GM23338 (cell line): Measurements from ENCODE around the gene KIR2DL4. TPM values are rescaled to one million over a fixed set of nuclear protein-coding genes. Genes with fewer than 3 reads are reported as not detected.

Source experiments
- ATAC-seq: fragments of 200-7000 bp; cut with Tn5 transposase; 3 replicates; pipeline ENCODE4 v1.9.1; 2020
- DNase-seq: peaks from one replicate; pipeline ENCODE4 v3.0.0-alpha.2; 2015; ENCODE audit warnings: low spot score
- H2AFZ ChIP-seq: fragments of 200-600 bp; sonication (generic); 2 replicates; pipeline ENCODE4 v1.8.0; 2016; ENCODE audit warnings: antibody characterized with exemption, mild to moderate bottlenecking, moderate library complexity
- H3F3A ChIP-seq: fragments of 200-600 bp; sonication (generic); replicated peaks from 2 replicates; pipeline ENCODE4 v1.8.0; 2017; ENCODE audit warnings: antibody characterized with exemption, mixed run types, low read depth
- H3K27ac ChIP-seq: fragments of 200-600 bp; sonication (generic); 2 replicates; pipeline ENCODE4 v1.6.1; 2016; ENCODE audit warnings: low read depth
- H3K27me3 ChIP-seq: fragments of 200-600 bp; sonication (generic); 2 replicates; pipeline ENCODE4 v1.8.0; 2016; ENCODE audit warnings: mild to moderate bottlenecking, mixed run types, moderate library complexity; ENCODE audit not compliant: insufficient read depth
- H3K36me3 ChIP-seq: fragments of 200-600 bp; sonication (generic); 2 replicates; pipeline ENCODE4 v1.8.0; 2016; ENCODE audit warnings: mild to moderate bottlenecking; ENCODE audit not compliant: insufficient read depth
- H3K4me1 ChIP-seq: fragments of 200-600 bp; sonication (generic); 2 replicates; pipeline ENCODE4 v1.8.0; 2016; ENCODE audit warnings: mild to moderate bottlenecking, moderate library complexity; ENCODE audit not compliant: insufficient read depth
- H3K4me2 ChIP-seq: fragments of 200-600 bp; sonication (generic); 2 replicates; pipeline ENCODE4 v1.7.1; 2017; ENCODE audit warnings: mixed run types
- H3K4me3 ChIP-seq: fragments of 200-600 bp; sonication (generic); 2 replicates; pipeline ENCODE4 v1.6.1; 2016; ENCODE audit warnings: mixed run types
- H3K79me2 ChIP-seq: fragments of 200-600 bp; sonication (generic); replicated peaks from 2 replicates; pipeline ENCODE4 v1.8.0; 2017; ENCODE audit warnings: mild to moderate bottlenecking; ENCODE audit not compliant: insufficient read depth
- H3K9me2 ChIP-seq: fragments of 200-600 bp; sonication (generic); 2 replicates; pipeline ENCODE4 v1.8.0; 2017; ENCODE audit not compliant: insufficient read depth
- H4K20me1 ChIP-seq: fragments of 200-600 bp; sonication (generic); replicated peaks from 2 replicates; pipeline ENCODE4 v1.8.0; 2017; ENCODE audit warnings: mild to moderate bottlenecking; ENCODE audit not compliant: insufficient read depth
- H3K27ac Mint-ChIP-seq: 2 replicates; pipeline ENCODE4 v1.8.0; 2020; ENCODE audit warnings: inconsistent platforms, mild to moderate bottlenecking, moderate library complexity, mixed read lengths
- H3K27me3 Mint-ChIP-seq: 3 replicates; pipeline ENCODE4 v1.8.0; 2022; ENCODE audit warnings: low read depth, mild to moderate bottlenecking, moderate library complexity, mixed read lengths, inconsistent platforms; ENCODE audit not compliant: insufficient read depth, poor library complexity
- H3K36me3 Mint-ChIP-seq: 3 replicates; pipeline ENCODE4 v1.8.0; 2021; ENCODE audit warnings: low read depth, mild to moderate bottlenecking, inconsistent platforms, moderate library complexity, mixed read lengths
- H3K4me1 Mint-ChIP-seq: 3 replicates; pipeline ENCODE4 v1.8.0; 2020; ENCODE audit warnings: mild to moderate bottlenecking, inconsistent platforms, mixed read lengths
- H3K4me3 Mint-ChIP-seq: 3 replicates; pipeline ENCODE4 v1.8.0; 2021; ENCODE audit warnings: moderate library complexity, mild to moderate bottlenecking, inconsistent platforms, mixed read lengths
- H3K9me3 Mint-ChIP-seq: 3 replicates; pipeline ENCODE4 v1.8.0; 2020; ENCODE audit warnings: moderate library complexity, mild to moderate bottlenecking, inconsistent platforms, mixed read lengths
- CREB1 ChIP-seq: fragments of 250-450 bp; sonication (Bioruptor Pico); IDR thresholded peaks from 2 replicates; pipeline ENCODE4 v1.5.0; 2020; ENCODE audit warnings: low read depth, mild to moderate bottlenecking, moderate library complexity
- CTCF ChIP-seq, 2 experiments: fragments of 200-600 bp in 1 of 2; sonication (generic) in 1 of 2; conservative IDR thresholded peaks; 2 replicates each; pipeline versions ENCODE4 v1.5.1 to v1.6.1; 2016 to 2017; ENCODE audit warnings: antibody characterized with exemption in 2 of 2, low read depth in 2 of 2, mild to moderate bottlenecking in 2 of 2, moderate library complexity in 1 of 2
- ETS1 ChIP-seq: IDR thresholded peaks from 2 replicates; pipeline ENCODE4 v1.6.1; 2016; ENCODE audit warnings: antibody characterized with exemption
- EZH2 ChIP-seq: fragments of 200-600 bp; sonication (generic); IDR thresholded peaks from one replicate; pipeline ENCODE4 v1.8.0; 2017; ENCODE audit warnings: antibody characterized with exemption, mild to moderate bottlenecking, low read depth; ENCODE audit not compliant: unreplicated experiment
- EZH2phosphoT487 ChIP-seq: fragments of 200-600 bp; sonication (generic); IDR thresholded peaks from one replicate; pipeline ENCODE4 v1.8.1; 2018; ENCODE audit warnings: antibody characterized with exemption; ENCODE audit not compliant: unreplicated experiment
- JUNB ChIP-seq: IDR thresholded peaks from one replicate; pipeline ENCODE4 v1.6.1; 2016; ENCODE audit warnings: antibody characterized with exemption; ENCODE audit not compliant: unreplicated experiment
- NANOG ChIP-seq: IDR thresholded peaks from 2 replicates; pipeline ENCODE4 v1.6.1; 2016; ENCODE audit warnings: antibody characterized with exemption, borderline replicate concordance
- POLR2AphosphoS5 ChIP-seq: IDR thresholded peaks from 2 replicates; pipeline ENCODE4 v1.6.1; 2016; ENCODE audit warnings: antibody characterized with exemption, low read depth
- REST ChIP-seq: IDR thresholded peaks from one replicate; pipeline ENCODE4 v1.6.1; 2018; ENCODE audit warnings: antibody characterized with exemption; ENCODE audit not compliant: unreplicated experiment
- STAT1 ChIP-seq: IDR thresholded peaks from one replicate; pipeline ENCODE4 v1.6.1; 2016; ENCODE audit warnings: antibody characterized with exemption; ENCODE audit not compliant: unreplicated experiment
- ZNF114 ChIP-seq: fragments of 250-450 bp; sonication (Bioruptor Pico); IDR thresholded peaks from 2 replicates; pipeline ENCODE4 v1.5.0; 2020; ENCODE audit warnings: mild to moderate bottlenecking, moderate library complexity
- ZNF331 ChIP-seq: fragments of 250-450 bp; sonication (Bioruptor Pico); IDR thresholded peaks from 2 replicates; pipeline ENCODE4 v1.5.0; 2020; ENCODE audit warnings: low read depth, mild to moderate bottlenecking, moderate library complexity
- polyA plus RNA-seq: library from polyadenylated mRNA; unstranded; fragments of >200 nt; fragmentation: Nextera tagmentation; extraction: Ambion mirVana; gene quantifications from 2 replicates; pipeline ENCODE4 v1.2.1, GENCODE V29; 2016
- total RNA-seq: library from RNA; depleted of rRNA; stranded (reverse); fragments of >200 nt; shearing (Covaris generic); gene quantifications from 2 replicates; pipeline ENCODE4 v1.2.3, GENCODE V29; 2014
- TF ChIP-seq, protein P1 (sequence below): fragments of 250-450 bp; sonication (Bioruptor Pico); IDR thresholded peaks from 2 replicates; pipeline ENCODE4 v1.5.0; 2020; ENCODE audit warnings: mild to moderate bottlenecking, moderate library complexity

KIR2DL4 gene
- total and polyA plus RNA-seq, 2 experiments from 2014 or later = not detected

DNA sequence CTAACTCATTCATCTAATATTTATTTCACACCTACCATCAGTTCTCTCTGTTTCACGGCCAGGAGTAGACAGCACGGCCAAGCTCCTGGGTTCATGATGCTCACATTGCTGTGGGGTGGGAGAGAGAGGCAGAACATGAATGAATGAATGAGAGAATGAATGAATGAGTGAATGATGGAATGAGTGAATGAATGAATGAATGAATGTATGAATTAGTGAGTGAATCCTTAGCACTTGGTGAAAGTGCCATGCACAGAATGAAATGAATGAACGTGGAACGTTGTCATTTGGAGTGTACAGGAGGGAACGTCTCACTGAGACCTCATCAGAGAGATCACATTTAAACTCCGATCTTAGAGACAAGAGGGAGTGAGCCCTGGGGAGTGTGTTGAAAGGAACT is 11.9 kb upstream of the KIR2DL4 start:
- TF ChIP-seq EZH2 = no peak
- TF ChIP-seq ETS1 = no peak
- no peak for TF ChIP-seq ZNF114 (CRISPR knock-in tag)
- TF ChIP-seq REST = no peak
- TF ChIP-seq EZH2phosphoT487 = no peak
- TF ChIP-seq JUNB = no peak
- TF ChIP-seq STAT1 = no peak
- TF ChIP-seq NANOG = no peak
- TF ChIP-seq CTCF (conservative IDR thresholded peaks at IDR 0.05; ENCODE audit: low read depth in 2 of 2) = no peak
- TF ChIP-seq, protein P1, sequence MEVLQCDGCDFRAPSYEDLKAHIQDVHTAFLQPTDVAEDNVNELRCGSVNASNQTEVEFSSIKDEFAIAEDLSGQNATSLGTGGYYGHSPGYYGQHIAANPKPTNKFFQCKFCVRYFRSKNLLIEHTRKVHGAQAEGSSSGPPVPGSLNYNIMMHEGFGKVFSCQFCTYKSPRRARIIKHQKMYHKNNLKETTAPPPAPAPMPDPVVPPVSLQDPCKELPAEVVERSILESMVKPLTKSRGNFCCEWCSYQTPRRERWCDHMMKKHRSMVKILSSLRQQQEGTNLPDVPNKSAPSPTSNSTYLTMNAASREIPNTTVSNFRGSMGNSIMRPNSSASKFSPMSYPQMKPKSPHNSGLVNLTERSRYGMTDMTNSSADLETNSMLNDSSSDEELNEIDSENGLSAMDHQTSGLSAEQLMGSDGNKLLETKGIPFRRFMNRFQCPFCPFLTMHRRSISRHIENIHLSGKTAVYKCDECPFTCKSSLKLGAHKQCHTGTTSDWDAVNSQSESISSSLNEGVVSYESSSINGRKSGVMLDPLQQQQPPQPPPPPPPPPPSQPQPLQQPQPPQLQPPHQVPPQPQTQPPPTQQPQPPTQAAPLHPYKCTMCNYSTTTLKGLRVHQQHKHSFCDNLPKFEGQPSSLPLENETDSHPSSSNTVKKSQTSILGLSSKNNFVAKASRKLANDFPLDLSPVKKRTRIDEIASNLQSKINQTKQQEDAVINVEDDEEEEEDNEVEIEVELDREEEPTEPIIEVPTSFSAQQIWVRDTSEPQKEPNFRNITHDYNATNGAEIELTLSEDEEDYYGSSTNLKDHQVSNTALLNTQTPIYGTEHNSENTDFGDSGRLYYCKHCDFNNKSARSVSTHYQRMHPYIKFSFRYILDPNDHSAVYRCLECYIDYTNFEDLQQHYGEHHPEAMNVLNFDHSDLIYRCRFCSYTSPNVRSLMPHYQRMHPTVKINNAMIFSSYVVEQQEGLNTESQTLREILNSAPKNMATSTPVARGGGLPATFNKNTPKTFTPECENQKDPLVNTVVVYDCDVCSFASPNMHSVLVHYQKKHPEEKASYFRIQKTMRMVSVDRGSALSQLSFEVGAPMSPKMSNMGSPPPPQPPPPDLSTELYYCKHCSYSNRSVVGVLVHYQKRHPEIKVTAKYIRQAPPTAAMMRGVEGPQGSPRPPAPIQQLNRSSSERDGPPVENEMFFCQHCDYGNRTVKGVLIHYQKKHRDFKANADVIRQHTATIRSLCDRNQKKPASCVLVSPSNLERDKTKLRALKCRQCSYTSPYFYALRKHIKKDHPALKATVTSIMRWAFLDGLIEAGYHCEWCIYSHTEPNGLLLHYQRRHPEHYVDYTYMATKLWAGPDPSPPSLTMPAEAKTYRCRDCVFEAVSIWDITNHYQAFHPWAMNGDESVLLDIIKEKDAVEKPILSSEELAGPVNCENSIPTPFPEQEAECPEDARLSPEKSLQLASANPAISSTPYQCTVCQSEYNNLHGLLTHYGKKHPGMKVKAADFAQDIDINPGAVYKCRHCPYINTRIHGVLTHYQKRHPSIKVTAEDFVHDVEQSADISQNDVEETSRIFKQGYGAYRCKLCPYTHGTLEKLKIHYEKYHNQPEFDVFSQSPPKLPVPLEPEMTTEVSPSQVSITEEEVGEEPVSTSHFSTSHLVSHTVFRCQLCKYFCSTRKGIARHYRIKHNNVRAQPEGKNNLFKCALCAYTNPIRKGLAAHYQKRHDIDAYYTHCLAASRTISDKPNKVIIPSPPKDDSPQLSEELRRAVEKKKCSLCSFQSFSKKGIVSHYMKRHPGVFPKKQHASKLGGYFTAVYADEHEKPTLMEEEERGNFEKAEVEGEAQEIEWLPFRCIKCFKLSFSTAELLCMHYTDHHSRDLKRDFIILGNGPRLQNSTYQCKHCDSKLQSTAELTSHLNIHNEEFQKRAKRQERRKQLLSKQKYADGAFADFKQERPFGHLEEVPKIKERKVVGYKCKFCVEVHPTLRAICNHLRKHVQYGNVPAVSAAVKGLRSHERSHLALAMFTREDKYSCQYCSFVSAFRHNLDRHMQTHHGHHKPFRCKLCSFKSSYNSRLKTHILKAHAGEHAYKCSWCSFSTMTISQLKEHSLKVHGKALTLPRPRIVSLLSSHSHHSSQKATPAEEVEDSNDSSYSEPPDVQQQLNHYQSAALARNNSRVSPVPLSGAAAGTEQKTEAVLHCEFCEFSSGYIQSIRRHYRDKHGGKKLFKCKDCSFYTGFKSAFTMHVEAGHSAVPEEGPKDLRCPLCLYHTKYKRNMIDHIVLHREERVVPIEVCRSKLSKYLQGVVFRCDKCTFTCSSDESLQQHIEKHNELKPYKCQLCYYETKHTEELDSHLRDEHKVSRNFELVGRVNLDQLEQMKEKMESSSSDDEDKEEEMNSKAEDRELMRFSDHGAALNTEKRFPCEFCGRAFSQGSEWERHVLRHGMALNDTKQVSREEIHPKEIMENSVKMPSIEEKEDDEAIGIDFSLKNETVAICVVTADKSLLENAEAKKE (CRISPR knock-in tag) = no peak
- no peak for TF ChIP-seq ZNF331 (CRISPR knock-in tag)
- TF ChIP-seq POLR2AphosphoS5 = no peak
- TF ChIP-seq CREB1 (CRISPR knock-in tag) = no peak
- H4K20me1 ChIP-seq = no peaks in the 10 kb centered on the region
- no peaks in the 10 kb centered on the region for H3K4me1 ChIP-seq
- no peaks in the 10 kb centered on the region for H3K9me2 ChIP-seq
- no peak for DNase-seq
- H2AFZ ChIP-seq = no peak overlapping the region
- H3K79me2 ChIP-seq = no peaks in the 10 kb centered on the region
- Mint-ChIP-seq H3K27ac (no peak overlapping the region), H3K4me3 (no peak overlapping the region), H3K36me3 (peaks cover 27% of the 10 kb centered on the region), H3K9me3 (peaks cover 57% of the 10 kb centered on the region; the same call in 2 of the 3 replicates), H3K27me3 (peaks cover 8% of the 10 kb centered on the region), H3K4me1 (no peaks in the 10 kb centered on the region; the same call in 2 of the 3 replicates)
- no peaks in the 10 kb centered on the region for H3F3A ChIP-seq
- ATAC-seq = no peak
- H3K36me3 ChIP-seq = no peaks in the 10 kb centered on the region; the same call in 1 of the 2 replicates
- H3K27me3 ChIP-seq = no peaks in the 10 kb centered on the region
- H3K4me3 ChIP-seq = no peak overlapping the region
- no peak overlapping the region for H3K4me2 ChIP-seq
- H3K27ac ChIP-seq = no peak overlapping the region
